Stimulated activated CD4-positive, alpha-beta T cell treated with anti-CD3 and anti-CD28 coated beads, Interleukin-2, amount 100 ng/mL, for 4 hours (primary cell): ENCODE measurements around the gene XRN1.
A peak's percentile ranks its signal among the peaks of the same experiment; 100 is the strongest.

Source experiments
- DNase-seq: peaks from one replicate; pipeline ENCODE4 v3.0.0-alpha.2; 2020; ENCODE audit warnings: low read depth

Gene XRN1

GRCh38 chr3:142272200-142272891 lies 175.5 kb downstream of the XRN1 start:
- no peak for DNase-seq

DNA sequence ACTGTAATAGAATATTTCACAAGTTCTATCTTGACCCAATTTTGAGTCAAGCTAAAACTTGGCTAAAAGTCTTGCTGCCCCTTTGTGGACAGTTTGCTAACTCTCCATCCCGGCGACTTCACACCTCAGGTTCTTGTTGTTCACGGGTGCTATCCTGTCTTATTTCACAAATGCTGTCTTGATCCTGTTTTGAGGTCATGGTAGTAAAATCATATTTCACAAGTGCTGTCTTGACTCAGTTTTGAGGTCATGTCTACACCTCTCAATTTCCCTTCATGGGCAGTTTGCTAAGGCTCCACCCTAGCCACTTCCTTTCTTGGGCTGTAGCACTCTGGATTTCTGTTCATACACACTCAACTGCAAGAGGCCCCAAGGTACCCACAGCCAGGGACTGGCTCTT lies 177.4 kb downstream of the XRN1 start:
- peak; percentile 0 for DNase-seq

DNA sequence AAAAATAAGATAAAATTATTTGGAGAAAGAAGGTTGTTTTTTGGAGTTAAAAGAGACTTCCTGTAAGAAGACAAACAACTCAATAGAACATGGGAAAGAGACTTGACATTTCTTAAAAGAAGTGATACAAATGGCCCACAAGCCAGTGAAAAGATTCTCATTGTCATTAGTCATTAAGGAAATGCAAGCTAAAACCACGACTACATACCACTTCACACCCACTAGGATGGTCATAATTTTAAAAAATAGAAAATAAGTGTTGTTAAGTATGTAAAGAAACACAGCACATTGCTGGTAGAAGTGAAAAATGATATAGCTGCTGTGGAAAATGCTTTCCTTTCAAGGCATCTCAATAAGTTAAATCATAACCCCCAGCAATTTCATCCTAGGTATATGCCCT lies 178.1 kb downstream of the XRN1 start:
- no peak for DNase-seq

DNA sequence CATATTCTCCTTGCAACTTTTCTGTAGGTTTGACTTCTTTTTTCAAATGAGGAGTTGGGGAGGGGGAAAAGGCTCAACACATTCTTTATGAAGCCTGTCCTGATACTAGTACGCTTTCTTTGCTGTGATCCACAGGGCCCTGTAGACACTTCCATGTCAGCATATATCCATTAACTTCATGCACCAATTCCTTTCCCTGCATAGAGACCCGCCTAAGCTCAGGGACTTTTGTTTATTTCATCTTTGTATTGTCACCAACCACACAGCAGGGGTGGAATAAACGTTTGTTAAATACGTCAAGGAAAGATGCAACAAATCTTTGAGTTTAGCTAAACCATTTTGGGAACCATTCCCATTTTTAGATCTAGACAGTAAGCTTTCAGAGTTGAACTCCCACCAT lies 179.4 kb downstream of the XRN1 start:
- DNase-seq, result no peak

DNA sequence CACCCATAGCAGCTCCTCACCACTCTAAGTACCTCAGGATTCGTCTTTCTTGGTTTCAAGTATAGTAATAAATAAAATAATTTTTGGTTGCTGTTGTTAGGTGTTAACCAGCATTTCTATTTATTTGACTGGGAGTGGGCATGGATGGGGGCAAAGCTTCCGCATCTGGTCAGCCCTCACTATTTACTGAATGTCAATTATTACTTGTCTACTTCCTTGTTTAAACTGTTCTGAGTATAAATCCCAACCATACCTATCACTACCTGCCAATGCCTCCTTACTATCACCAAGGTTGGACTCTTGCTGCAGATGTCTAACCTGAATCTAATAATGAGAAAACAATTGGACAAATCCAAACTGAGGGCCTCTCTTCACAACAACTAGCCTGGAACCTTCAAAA lies 180.6 kb downstream of the XRN1 start:
- DNase-seq, result no peak

- no peak for DNase-seq
Measured at GRCh38 chr3:142263112-142263511, 184.7 kb downstream of the XRN1 start.

DNA sequence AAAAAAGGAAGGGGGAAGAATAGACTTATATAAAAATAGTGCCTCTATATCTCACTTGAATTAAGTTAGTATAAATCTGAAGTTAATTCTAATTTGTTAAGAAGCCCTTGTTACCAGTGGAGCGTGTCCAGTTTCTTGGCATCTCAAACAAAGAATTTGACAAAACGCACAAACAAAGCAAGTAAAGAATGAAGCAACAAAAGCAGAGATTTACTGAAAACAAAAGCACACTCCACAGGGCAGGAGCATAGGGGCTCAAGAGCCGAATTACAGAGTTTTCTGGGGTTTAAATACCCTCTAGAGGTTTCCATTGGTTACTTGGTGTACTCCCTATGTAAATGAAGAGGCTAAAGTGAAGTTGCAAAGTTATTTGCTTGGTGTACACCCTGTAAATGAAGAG lies 188.5 kb downstream of the XRN1 start:
- DNase-seq, result no peak

- DNase-seq, result no peak
Measured at GRCh38 chr3:142256712-142257333, 191.0 kb downstream of the XRN1 start.
